ENCODE data around the gene ECPAS.

DNA sequence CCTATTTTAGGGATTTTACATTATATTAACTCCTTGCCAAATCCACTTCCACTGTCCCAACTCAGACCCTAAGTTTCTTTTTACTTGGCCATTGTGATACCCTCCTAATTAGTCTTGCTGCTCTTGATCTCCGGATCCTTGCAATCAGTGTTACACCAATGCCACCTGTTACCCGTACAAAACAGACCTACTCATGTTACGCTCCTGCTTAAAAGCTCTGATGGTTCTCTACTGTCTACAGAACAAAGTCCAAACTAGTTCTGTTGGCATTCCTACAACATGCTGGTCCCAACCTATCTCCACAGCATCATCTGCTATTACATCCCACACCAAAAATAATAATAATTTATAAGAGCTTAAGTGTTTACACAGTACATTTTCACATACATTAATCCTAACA lies 9.8 kb downstream of the ECPAS start:
- TF ChIP-seq, protein P1, sequence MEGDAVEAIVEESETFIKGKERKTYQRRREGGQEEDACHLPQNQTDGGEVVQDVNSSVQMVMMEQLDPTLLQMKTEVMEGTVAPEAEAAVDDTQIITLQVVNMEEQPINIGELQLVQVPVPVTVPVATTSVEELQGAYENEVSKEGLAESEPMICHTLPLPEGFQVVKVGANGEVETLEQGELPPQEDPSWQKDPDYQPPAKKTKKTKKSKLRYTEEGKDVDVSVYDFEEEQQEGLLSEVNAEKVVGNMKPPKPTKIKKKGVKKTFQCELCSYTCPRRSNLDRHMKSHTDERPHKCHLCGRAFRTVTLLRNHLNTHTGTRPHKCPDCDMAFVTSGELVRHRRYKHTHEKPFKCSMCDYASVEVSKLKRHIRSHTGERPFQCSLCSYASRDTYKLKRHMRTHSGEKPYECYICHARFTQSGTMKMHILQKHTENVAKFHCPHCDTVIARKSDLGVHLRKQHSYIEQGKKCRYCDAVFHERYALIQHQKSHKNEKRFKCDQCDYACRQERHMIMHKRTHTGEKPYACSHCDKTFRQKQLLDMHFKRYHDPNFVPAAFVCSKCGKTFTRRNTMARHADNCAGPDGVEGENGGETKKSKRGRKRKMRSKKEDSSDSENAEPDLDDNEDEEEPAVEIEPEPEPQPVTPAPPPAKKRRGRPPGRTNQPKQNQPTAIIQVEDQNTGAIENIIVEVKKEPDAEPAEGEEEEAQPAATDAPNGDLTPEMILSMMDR (conservative IDR thresholded peaks at IDR 0.05), result no peak
- TF ChIP-seq EZH2 (IDR thresholded peaks at IDR 0.05; ENCODE audit: low read depth), result no peak

Measured in PC-9 (cell line).